GM21786 (cell line): Measurements from ENCODE around the gene YAP1.
A peak's percentile ranks its signal among the peaks of the same experiment; 100 is the strongest.
"Not testable (repeated sequence)": the region's sequence is repeated elsewhere in the genome, so short reads cannot be mapped to it uniquely, and the experiment has no call there.

ENCODE experiments used
- ATAC-seq: cut with Tn5 transposase; IDR thresholded peaks from one replicate; pipeline ENCODE4 v1.9.1; 2021; ENCODE audit not compliant: unreplicated experiment

Gene YAP1

GRCh38 chr11:102237096-102237735 lies 127.0 kb downstream of the YAP1 start:
- no peak for ATAC-seq

- ATAC-seq, result no peak
These were observed 128.2 kb downstream of the YAP1 start for GRCh38 chr11:102238391-102238821.

- ATAC-seq, result no peak
These were observed 129.2 kb downstream of the YAP1 start for GRCh38 chr11:102239448-102239847.

GRCh38 chr11:102239911-102240310 lies 129.7 kb downstream of the YAP1 start:
- no peak for ATAC-seq

GRCh38 chr11:102240502-102240901 lies 130.3 kb downstream of the YAP1 start:
- ATAC-seq, result peak; percentile 61

- ATAC-seq, result no peak
These were observed 130.8 kb downstream of the YAP1 start for GRCh38 chr11:102241026-102241425.

- ATAC-seq, result no peak
These were observed 133.2 kb downstream of the YAP1 start for GRCh38 chr11:102243399-102243884.

- ATAC-seq, result no peak
These were observed 134.6 kb downstream of the YAP1 start for GRCh38 chr11:102244681-102245409.

GRCh38 chr11:102251423-102251822 lies 141.2 kb downstream of the YAP1 start:
- ATAC-seq, result no peak

GRCh38 chr11:102252339-102252891 lies 142.2 kb downstream of the YAP1 start:
- ATAC-seq, result no peak

GRCh38 chr11:102253020-102253715 lies 142.9 kb downstream of the YAP1 start:
- ATAC-seq, result no peak

- no peak for ATAC-seq
These were observed 143.8 kb downstream of the YAP1 start for GRCh38 chr11:102254047-102254446.

- no peak for ATAC-seq
These were observed 146.0 kb downstream of the YAP1 start for GRCh38 chr11:102256251-102256650.

GRCh38 chr11:102260241-102260640 lies 150.0 kb downstream of the YAP1 start:
- no peak for ATAC-seq

GRCh38 chr11:102263379-102264003 lies 153.2 kb downstream of the YAP1 start:
- ATAC-seq, result no peak

- ATAC-seq, result not testable (repeated sequence)
These were observed 154.5 kb downstream of the YAP1 start for GRCh38 chr11:102264704-102265103.

- ATAC-seq, result no peak
These were observed 155.9 kb downstream of the YAP1 start for GRCh38 chr11:102266099-102266498.

GRCh38 chr11:102267609-102268008 lies 157.4 kb downstream of the YAP1 start:
- ATAC-seq, result no peak

GRCh38 chr11:102268083-102268984 lies 158.1 kb downstream of the YAP1 start:
- peak; percentile 94 for ATAC-seq

GRCh38 chr11:102268985-102269470 lies 158.8 kb downstream of the YAP1 start:
- no peak for ATAC-seq
